Measurements from ENCODE around the gene ALK.

GRCh38 chr2:29731948-29732347 lies 189.4 kb downstream of the ALK start:
- TF ChIP-seq, protein P1, sequence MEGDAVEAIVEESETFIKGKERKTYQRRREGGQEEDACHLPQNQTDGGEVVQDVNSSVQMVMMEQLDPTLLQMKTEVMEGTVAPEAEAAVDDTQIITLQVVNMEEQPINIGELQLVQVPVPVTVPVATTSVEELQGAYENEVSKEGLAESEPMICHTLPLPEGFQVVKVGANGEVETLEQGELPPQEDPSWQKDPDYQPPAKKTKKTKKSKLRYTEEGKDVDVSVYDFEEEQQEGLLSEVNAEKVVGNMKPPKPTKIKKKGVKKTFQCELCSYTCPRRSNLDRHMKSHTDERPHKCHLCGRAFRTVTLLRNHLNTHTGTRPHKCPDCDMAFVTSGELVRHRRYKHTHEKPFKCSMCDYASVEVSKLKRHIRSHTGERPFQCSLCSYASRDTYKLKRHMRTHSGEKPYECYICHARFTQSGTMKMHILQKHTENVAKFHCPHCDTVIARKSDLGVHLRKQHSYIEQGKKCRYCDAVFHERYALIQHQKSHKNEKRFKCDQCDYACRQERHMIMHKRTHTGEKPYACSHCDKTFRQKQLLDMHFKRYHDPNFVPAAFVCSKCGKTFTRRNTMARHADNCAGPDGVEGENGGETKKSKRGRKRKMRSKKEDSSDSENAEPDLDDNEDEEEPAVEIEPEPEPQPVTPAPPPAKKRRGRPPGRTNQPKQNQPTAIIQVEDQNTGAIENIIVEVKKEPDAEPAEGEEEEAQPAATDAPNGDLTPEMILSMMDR (IDR thresholded peaks at IDR 0.05) = no peak
- no peak for TF ChIP-seq ZFX (IDR thresholded peaks at IDR 0.05; ENCODE audit: borderline replicate concordance)

Data from 22Rv1 (cell line).